ENCODE results near the gene PTPN6.

The PTPN6 gene

DNA sequence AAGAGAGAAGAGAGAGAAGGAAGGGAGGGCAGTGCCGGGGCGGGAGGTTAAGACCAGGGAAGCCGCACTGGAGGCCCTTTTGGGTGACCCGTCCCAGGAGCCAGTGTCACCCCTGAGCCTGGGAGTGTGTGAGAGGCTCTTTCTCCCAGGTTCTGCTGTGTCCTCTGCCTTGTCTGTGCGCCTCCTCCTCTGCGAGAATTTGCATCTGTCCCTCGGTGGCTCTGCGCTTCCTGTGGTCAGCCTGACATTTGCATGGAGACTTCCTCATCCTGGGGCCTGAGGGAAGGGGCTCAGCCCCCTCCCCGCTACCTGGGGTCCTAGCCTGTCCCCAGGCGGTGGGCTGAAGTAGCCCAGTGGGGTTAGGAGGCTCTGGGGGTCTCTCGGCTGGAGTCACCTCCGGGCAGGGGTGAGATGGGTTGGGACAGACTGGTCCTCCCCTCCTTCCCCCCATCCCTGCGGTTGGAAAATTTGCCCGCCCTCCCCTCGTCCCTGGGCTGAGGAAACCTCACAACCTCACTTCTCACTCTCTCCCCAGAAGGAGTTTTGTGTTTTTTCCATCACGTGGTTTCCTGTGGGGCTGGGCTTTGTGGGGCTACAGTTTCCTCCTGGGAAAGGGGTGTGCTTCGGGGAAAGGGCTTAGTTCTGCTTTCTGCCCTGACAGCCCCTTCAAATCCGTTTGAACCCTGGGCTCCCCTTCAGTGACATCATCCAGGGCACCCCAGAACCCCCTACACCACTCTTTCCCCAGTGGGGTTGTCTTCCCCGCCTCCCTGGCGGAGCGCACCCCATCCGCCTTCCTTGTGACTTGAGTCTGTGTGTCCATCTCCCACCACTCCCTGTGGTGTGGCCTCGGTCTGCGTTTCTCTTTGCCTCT, 2.5 kb downstream of the PTPN6 start:
- H3K4me3 ChIP-seq = peak overlapping the region; percentile 91
- H3K4me2 ChIP-seq = peak overlapping the region; percentile 91
- no peak for TF ChIP-seq Cebpa-rat (IDR thresholded peaks at IDR 0.05)
- peaks cover 42% of the 10 kb centered on the region for H3K36me3 ChIP-seq
- no peaks in the 10 kb centered on the region for H4K20me1 ChIP-seq
- H3K9me3 ChIP-seq = no peaks in the 10 kb centered on the region
- no peaks in the 10 kb centered on the region for H3K27me3 ChIP-seq
- peaks cover 85% of the 10 kb centered on the region for H3K4me1 ChIP-seq
- H3K9ac ChIP-seq = peak overlapping the region; percentile 93
- peak overlapping the region; percentile 91 for H3K27ac ChIP-seq

DNA sequence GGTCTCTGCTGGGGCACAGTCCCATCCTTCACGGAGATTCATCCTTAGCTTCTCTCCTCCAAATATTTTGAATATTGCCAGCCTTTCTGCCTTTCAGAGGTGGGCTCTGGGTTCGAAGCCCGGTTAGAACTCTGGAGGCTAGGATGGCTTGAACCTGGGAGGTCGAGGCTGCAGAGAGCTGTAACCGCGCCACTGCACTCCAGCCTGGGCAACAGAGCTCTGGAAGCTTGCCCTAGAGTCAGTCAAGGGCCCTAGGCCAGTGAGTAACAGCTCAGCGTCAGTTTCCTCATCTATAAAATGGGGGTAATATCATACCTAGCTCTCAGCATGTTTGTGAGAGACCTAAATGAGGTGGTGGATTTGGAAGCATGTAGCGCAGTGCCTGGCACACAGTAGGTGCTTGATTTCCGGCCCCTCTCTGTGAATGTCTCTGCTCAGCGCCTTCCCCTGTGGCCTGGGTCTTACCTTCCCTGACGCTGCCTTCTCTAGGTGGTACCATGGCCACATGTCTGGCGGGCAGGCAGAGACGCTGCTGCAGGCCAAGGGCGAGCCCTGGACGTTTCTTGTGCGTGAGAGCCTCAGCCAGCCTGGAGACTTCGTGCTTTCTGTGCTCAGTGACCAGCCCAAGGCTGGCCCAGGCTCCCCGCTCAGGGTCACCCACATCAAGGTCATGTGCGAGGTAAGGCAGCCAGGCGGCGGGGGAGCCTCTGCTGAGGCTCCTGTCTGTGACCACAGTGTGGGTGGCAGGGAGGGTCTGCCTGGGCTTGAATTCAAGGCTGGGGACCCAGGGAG, 3.4 kb downstream of the PTPN6 start:
- H3K27me3 ChIP-seq = no peaks in the 10 kb centered on the region
- H3K36me3 ChIP-seq = peaks cover 42% of the 10 kb centered on the region
- no peaks in the 10 kb centered on the region for H3K9me3 ChIP-seq
- H3K4me3 ChIP-seq = peak overlapping the region; percentile 91
- peak overlapping the region; percentile 91 for H3K4me2 ChIP-seq
- peak overlapping the region; percentile 91 for H3K27ac ChIP-seq
- no peaks in the 10 kb centered on the region for H4K20me1 ChIP-seq
- TF ChIP-seq Cebpa-rat (IDR thresholded peaks at IDR 0.05) = no peak
- peaks cover 83% of the 10 kb centered on the region for H3K4me1 ChIP-seq
- peak overlapping the region; percentile 93 for H3K9ac ChIP-seq

DNA sequence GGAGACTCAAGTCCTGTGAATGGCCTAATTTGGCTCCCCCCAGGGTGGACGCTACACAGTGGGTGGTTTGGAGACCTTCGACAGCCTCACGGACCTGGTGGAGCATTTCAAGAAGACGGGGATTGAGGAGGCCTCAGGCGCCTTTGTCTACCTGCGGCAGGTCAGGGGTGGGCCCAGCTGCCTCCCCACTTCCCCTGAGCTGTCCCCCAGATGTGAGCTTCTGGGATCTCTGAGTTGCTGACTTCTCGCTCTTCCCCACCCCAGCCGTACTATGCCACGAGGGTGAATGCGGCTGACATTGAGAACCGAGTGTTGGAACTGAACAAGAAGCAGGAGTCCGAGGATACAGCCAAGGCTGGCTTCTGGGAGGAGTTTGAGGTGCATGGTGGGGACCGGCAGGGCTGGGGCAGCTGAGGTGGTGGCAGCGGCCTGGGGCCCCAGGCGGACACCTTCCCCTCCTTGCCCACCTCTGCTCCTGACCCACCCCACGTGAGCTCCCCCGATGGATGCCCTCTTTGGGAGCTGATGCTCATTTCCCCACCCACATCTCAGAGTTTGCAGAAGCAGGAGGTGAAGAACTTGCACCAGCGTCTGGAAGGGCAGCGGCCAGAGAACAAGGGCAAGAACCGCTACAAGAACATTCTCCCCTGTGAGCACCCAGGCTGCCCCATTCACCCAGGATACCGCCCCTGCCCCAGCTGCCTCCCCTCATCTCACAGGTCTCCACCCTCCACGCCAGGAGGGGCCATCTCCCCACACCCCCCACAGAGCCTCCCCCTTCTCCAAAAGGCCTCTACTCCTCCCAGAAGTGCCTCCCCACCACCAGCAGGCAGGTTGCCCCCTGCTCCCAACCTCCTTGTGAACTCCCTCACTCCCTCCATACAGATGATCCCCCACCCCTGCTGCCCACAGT, 4.2 kb downstream of the PTPN6 start:
- H3K27me3 ChIP-seq = no peaks in the 10 kb centered on the region
- H3K36me3 ChIP-seq = peaks cover 46% of the 10 kb centered on the region
- peak overlapping the region; percentile 91 for H3K27ac ChIP-seq
- H3K9me3 ChIP-seq = no peaks in the 10 kb centered on the region
- H3K4me3 ChIP-seq = peak overlapping the region; percentile 91
- H3K4me1 ChIP-seq = peaks cover 83% of the 10 kb centered on the region
- H3K9ac ChIP-seq = peak overlapping the region; percentile 93
- H4K20me1 ChIP-seq = no peaks in the 10 kb centered on the region
- H3K4me2 ChIP-seq = peak overlapping the region; percentile 91
- TF ChIP-seq Cebpa-rat (IDR thresholded peaks at IDR 0.05) = no peak

- H4K20me1 ChIP-seq = no peaks in the 10 kb centered on the region
- H3K9ac ChIP-seq = peak overlapping the region; percentile 93
- peak overlapping the region; percentile 91 for H3K27ac ChIP-seq
- H3K27me3 ChIP-seq = no peaks in the 10 kb centered on the region
- no peak for TF ChIP-seq Cebpa-rat (IDR thresholded peaks at IDR 0.05)
- H3K4me3 ChIP-seq = peak overlapping the region; percentile 91
- H3K4me2 ChIP-seq = peak overlapping the region; percentile 91
- H3K36me3 ChIP-seq = peaks cover 54% of the 10 kb centered on the region
- peaks cover 84% of the 10 kb centered on the region for H3K4me1 ChIP-seq
- H3K9me3 ChIP-seq = no peaks in the 10 kb centered on the region
Measured at GRCh38 chr12:6956021-6956727, 5.0 kb downstream of the PTPN6 start.

DNA sequence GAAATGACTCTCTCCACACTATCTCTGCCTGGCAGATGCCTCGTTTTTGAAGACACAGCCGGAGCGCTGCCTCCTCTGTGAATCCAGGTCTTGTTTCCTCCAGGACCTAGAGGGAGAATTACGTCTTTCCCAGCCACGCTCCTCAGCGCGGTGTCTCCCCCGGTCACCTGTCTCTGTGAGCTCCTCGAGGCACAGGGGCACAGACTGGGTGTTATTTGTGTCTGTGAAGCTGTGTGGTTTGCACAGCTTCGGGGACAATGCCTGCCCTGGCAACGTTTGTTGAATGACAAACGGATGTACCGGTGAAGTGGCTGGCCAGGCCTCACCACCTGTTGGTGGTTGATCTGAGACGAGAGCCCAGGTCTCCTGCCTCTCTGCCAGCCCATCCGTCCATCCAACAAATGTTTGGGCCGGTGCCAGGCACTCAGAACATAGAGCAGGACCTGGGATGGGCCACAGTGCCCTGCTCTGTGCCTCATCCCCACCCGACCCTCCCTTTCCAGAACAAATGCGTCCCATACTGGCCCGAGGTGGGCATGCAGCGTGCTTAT, 6.1 kb downstream of the PTPN6 start:
- Histone ChIP-seq H3K9ac (peak overlapping the region; percentile 93), H3K27me3 (no peaks in the 10 kb centered on the region), H3K36me3 (peaks cover 57% of the 10 kb centered on the region), H3K4me3 (0 out of 2 replicates have a peak overlapping the region, but pooled peaks have one; percentile 91), H3K4me1 (peaks cover 95% of the 10 kb centered on the region), H4K20me1 (no peaks in the 10 kb centered on the region), H3K9me3 (no peaks in the 10 kb centered on the region), H3K4me2 (peak overlapping the region; percentile 91), H3K27ac (peak overlapping the region; percentile 91)
- TF ChIP-seq Cebpa-rat (IDR thresholded peaks at IDR 0.05) = no peak

DNA sequence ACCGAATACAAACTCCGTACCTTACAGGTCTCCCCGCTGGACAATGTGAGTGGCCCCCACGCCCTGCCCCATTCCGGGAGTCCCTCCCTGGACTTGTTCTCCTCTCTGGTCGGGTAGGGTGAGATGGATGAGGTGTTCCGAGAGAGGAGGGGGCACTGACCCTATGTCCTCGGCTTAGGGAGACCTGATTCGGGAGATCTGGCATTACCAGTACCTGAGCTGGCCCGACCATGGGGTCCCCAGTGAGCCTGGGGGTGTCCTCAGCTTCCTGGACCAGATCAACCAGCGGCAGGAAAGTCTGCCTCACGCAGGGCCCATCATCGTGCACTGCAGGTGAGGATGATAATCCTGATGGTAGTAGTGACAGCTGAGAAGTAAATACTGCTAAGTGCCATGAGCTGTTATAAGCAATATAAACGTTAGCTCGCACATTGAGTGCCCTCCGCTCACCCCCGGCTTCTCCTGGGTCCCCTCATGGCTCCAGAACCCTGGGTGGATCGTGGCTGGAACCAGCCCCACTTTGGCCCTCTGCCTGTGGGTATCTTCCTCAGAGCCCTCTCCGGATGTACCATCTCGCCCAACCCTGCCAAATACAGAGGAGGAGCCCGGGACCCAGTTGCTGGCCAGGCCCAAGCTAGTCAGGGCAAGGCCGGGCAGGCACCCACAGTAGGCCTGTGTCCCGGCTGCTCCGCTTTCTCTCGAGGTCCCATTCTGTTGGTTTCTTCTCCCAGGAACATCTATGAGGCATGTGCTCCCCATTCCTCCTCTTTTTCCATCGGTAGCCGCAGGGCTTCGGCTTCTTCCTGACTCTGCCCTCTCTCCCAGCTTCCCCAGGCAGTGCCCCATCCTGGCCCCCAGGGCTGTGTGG, 6.8 kb downstream of the PTPN6 start:
- Histone ChIP-seq H3K4me1 (peaks cover 95% of the 10 kb centered on the region), H3K9me3 (no peaks in the 10 kb centered on the region), H3K27ac (peak overlapping the region; percentile 91), H3K4me2 (peak overlapping the region; percentile 91), H3K9ac (peak overlapping the region; percentile 93), H3K36me3 (peaks cover 57% of the 10 kb centered on the region), H3K27me3 (no peaks in the 10 kb centered on the region), H4K20me1 (no peaks in the 10 kb centered on the region), H3K4me3 (peak overlapping the region; percentile 58)
- TF ChIP-seq Cebpa-rat (IDR thresholded peaks at IDR 0.05) = no peak

- Histone ChIP-seq H3K4me2 (peak overlapping the region; percentile 91), H3K9me3 (no peaks in the 10 kb centered on the region), H3K4me3 (peak overlapping the region; percentile 58), H3K9ac (peak overlapping the region; percentile 93), H3K4me1 (peaks cover 95% of the 10 kb centered on the region), H4K20me1 (no peaks in the 10 kb centered on the region), H3K27ac (peak overlapping the region; percentile 91), H3K27me3 (no peaks in the 10 kb centered on the region), H3K36me3 (peaks cover 57% of the 10 kb centered on the region)
- TF ChIP-seq Cebpa-rat (IDR thresholded peaks at IDR 0.05) = no peak
Measured at GRCh38 chr12:6958609-6959057, 7.5 kb downstream of the PTPN6 start.

Measured in BLaER1 (cell line).